HUES6 (cell line): ENCODE results near the gene PLEKHA7.

Experiments used
- H3K27ac ChIP-seq: 2 replicates; pipeline ENCODE4 v1.7.0; 2013; ENCODE audit warnings: low read depth, mild to moderate bottlenecking, low read length, inconsistent platforms
- H3K27me3 ChIP-seq: 2 replicates; pipeline ENCODE4 v1.6.1; 2013; ENCODE audit warnings: low read length; ENCODE audit not compliant: control insufficient read depth, insufficient read depth
- H3K36me3 ChIP-seq: 2 replicates; pipeline ENCODE4 v1.6.1; 2013; ENCODE audit warnings: low read length; ENCODE audit not compliant: control insufficient read depth, insufficient read depth
- H3K4me1 ChIP-seq: 2 replicates; pipeline ENCODE4 v1.6.1; 2013; ENCODE audit warnings: low read length; ENCODE audit not compliant: control insufficient read depth, insufficient read depth
- H3K4me3 ChIP-seq: 2 replicates; pipeline ENCODE4 v1.5.1; 2013; ENCODE audit warnings: low read depth, low read length
- H3K9ac ChIP-seq: one replicate; pipeline ENCODE4 v1.6.1; 2013; ENCODE audit warnings: mild to moderate bottlenecking, low read length
- H3K9me3 ChIP-seq: 2 replicates; pipeline ENCODE4 v1.6.1; 2013; ENCODE audit warnings: low read depth, low read length; ENCODE audit not compliant: control insufficient read depth, insufficient read depth

The PLEKHA7 gene

DNA sequence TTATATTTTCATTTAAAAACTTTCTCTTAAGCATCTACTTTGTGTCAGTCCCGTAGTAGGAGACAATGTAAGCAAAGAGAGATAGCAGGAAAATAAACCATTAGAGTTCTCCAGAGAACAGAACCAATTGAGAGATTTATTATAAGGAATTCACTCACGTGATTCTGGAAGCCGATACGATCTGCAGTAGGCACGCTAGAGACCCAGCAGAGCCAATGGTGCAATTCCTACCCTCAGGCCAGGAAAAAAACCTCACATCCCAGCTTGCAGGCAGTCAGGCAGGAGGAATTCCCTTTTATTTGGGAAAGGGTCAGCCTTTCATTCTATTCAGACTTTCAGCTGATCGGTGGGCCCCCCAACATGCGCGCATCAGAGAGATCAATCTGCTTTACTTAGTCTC lies 7.3 kb upstream of the PLEKHA7 start:
- H3K9me3 ChIP-seq = no peaks in the 10 kb centered on the region
- H3K27ac ChIP-seq = no peak overlapping the region
- H3K27me3 ChIP-seq = peaks cover 12% of the 10 kb centered on the region; the same call in 1 of the 2 replicates
- H3K4me3 ChIP-seq = no peak overlapping the region
- H3K4me1 ChIP-seq = peaks cover 10% of the 10 kb centered on the region; the same call in 1 of the 2 replicates
- H3K36me3 ChIP-seq = no peaks in the 10 kb centered on the region
- H3K9ac ChIP-seq = no peak overlapping the region

DNA sequence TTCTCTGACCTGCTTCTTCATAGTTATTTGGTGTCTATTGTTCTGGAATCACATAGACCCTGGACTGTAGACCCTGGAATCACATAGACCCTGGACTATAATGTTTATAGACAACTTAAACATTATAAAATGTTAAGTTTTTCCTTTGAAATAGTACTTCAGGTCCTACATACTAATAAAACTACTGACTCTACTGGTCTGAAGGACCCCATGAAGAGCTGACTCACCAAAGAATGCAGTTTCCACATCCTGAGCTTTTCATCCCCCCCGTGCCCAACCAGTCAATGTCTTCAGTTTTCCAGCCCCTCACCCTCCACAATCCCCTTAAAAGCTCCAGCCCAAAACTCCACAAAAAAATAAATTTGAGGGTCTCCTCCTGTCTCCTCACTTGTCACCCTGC lies 6.6 kb upstream of the PLEKHA7 start:
- H3K36me3 ChIP-seq = no peaks in the 10 kb centered on the region
- no peak overlapping the region for H3K27ac ChIP-seq
- H3K27me3 ChIP-seq = peaks cover 18% of the 10 kb centered on the region
- no peak overlapping the region for H3K4me3 ChIP-seq
- H3K9me3 ChIP-seq = no peaks in the 10 kb centered on the region
- H3K9ac ChIP-seq = no peak overlapping the region
- peaks cover 10% of the 10 kb centered on the region; the same call in 1 of the 2 replicates for H3K4me1 ChIP-seq

DNA sequence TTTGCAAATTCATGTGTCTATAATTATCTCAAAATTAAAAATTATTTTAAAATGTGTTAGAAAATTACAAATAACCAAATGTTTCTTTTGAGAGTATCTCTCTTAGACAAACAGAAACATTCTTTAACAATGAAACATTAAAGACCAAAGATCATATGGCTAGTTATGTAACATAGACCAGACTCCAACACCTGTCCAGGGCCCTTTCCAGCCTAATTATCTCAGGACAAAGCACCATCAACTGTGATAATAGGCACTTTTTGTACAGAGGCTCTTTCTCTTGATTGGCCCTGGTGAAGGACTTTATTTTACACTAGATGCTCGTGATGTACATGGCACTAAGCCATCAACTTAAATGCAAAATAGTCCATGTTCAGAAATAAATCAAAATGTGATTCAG lies 5.0 kb upstream of the PLEKHA7 start:
- H3K9me3 ChIP-seq = no peaks in the 10 kb centered on the region
- no peak overlapping the region for H3K27ac ChIP-seq
- H3K27me3 ChIP-seq = peaks cover 32% of the 10 kb centered on the region
- H3K9ac ChIP-seq = no peak overlapping the region
- H3K36me3 ChIP-seq = no peaks in the 10 kb centered on the region
- no peak overlapping the region for H3K4me3 ChIP-seq
- peaks cover 13% of the 10 kb centered on the region for H3K4me1 ChIP-seq

DNA sequence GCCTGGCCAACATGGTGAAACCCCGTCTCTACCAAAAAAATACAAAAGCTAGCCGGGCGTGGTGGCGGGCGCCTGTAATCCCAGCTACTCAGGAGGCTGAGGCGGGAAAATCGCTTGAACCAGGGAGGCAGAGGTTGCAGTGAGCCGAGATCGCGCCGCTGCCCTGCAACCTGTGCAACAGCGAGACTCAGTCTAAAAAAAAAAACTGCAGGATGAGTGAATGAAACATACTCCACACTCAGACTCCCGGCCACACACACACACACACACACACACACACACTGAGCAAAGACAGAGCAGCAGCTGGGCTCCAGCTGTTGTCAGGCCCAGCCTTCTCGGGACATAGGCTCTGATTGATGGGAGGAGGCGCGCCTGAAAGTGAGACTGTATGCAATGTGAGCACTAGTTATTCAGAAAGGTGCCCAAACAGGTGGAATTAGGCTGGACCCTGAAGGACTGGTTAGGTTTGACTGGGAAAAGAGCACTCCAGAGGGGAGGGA lies 1.5 kb upstream of the PLEKHA7 start:
- Histone ChIP-seq H3K4me3 (peak overlapping the region; percentile 75; the same call in 1 of the 2 replicates), H3K4me1 (peaks cover 26% of the 10 kb centered on the region), H3K9me3 (no peaks in the 10 kb centered on the region), H3K36me3 (no peaks in the 10 kb centered on the region), H3K27me3 (peaks cover 62% of the 10 kb centered on the region), H3K9ac (no peak overlapping the region), H3K27ac (no peak overlapping the region)

DNA sequence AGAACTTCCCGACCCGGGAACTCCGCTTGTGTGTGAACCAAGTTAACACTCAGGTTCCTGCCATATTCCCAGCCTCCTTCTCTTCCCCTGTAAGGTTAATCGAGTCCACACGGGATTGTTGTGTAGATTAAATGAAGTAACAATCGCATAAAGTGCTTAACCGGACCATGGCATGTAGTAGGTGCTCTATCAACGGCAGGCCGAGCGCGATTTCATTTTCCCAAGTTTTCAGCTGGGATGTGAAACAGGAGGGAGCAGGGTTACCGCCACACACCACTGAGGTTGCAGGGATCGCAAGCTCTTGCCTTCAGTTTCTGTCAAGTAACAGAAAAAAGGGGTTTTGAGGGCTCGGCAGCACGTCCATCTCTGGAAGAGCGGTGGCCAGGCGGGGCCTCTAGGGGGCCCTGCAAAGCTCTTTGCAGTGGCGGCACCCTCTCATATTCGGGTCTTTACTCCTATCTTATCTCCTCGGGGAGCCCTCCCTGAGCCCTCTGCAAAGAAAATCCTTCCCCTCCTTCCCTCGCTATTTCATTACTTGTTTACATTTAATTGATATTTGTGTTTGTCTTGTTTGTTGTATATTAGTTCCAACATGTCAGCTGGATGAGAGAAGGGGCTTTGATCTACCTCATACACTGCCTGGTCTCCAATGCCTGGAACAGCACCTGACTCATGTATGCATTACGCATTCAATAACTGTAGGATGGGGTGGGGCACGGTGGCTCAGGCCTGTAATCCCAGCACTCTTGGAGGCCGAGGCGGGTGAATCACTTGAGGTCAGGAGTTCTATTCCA lies 816 bp upstream of the PLEKHA7 start:
- Histone ChIP-seq H3K27ac (no peak overlapping the region), H3K36me3 (no peaks in the 10 kb centered on the region), H3K9ac (peak overlapping the region; percentile 2), H3K4me3 (peak overlapping the region; percentile 75), H3K9me3 (no peaks in the 10 kb centered on the region), H3K27me3 (peaks cover 64% of the 10 kb centered on the region), H3K4me1 (peaks cover 26% of the 10 kb centered on the region)

DNA sequence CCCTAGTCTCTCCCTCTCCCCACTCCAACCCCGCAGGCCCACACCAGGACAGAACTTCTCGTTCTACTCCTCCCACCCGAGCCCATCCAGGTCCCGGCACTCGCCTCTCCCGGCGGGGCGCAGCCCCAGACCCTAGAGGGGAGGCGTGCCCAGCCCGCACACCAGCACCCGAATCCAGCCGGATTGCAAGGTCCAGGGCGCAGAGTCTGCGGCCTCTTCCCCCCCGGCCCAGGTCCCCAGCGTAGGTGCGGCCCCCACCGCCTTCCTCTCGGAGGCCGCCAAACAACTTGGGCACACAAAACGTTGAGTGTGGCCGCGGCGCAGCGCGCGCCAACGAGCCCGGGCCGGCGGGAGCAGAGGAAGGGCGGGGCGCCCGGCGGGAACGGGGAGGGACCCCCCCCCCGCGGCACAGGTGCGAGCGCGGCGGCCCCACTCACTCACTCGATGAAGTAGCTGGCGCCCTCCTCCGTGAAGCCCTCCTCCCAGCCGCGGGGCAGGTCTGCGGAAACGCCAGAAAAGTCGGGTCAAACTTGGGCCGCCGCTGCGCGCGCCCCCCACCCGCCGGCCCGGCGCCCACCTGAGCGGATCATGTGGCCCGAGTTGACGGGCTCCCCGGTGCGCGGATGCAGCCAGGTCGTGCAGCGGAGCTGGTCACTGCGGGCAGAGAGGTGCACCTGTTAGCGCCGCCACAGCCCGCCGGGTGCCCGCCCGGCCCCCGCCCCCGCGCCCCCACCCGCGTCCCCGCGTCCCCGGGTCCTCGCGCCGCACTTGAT lies 480 bp downstream of the PLEKHA7 start:
- Histone ChIP-seq H3K4me3 (peak overlapping the region; percentile 75), H3K27me3 (peaks cover 64% of the 10 kb centered on the region), H3K9ac (peak overlapping the region; percentile 47)

DNA sequence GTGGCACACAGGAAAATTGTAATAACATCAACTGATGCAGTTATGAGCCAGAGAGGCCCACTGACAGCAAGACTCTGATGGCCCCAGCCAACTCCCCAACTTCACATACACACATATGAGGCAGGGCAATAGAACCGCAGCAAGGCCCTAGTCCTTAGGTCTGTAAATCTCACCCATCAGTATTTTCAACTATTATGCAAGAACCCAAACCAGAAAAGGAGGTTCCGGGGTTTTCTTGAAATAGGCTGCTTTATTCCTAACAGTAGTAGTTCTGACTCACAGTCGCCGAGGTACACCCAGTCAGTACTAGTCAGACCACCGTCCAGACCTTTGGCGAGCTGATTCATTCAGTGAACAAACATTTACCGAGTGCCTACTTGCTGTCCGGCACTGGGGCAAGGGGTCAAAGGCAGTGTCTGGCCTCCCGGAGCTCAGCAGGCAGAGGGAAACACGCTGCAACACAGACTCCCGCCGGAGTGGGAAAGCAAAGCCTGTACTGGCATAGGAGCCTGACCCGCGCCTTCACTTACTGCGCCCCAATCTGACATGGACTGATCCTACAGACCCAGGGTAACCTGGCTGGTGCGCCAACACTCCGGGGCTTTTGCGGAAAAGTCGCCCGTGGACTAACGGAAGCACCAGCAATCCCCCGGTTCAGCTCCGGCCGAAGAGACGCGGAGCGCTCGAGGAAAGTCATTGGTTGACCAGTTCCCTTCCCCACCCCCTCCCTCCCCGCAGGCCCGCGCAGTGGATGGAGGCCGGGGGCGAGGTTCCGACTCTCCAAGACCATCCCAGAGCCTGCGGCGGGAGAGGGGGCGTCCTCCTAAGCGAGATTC lies 1.3 kb downstream of the PLEKHA7 start:
- H3K36me3 ChIP-seq = no peaks in the 10 kb centered on the region
- H3K27ac ChIP-seq = no peak overlapping the region
- peak overlapping the region; percentile 75 for H3K4me3 ChIP-seq
- peak overlapping the region; percentile 47 for H3K9ac ChIP-seq
- H3K9me3 ChIP-seq = no peaks in the 10 kb centered on the region
- peaks cover 26% of the 10 kb centered on the region for H3K4me1 ChIP-seq
- peaks cover 68% of the 10 kb centered on the region for H3K27me3 ChIP-seq

More for the DNA sequence above, 480 bp downstream of the PLEKHA7 start:
- Histone ChIP-seq H3K27ac (no peak overlapping the region), H3K4me1 (peaks cover 26% of the 10 kb centered on the region), H3K9me3 (no peaks in the 10 kb centered on the region), H3K36me3 (no peaks in the 10 kb centered on the region)

DNA sequence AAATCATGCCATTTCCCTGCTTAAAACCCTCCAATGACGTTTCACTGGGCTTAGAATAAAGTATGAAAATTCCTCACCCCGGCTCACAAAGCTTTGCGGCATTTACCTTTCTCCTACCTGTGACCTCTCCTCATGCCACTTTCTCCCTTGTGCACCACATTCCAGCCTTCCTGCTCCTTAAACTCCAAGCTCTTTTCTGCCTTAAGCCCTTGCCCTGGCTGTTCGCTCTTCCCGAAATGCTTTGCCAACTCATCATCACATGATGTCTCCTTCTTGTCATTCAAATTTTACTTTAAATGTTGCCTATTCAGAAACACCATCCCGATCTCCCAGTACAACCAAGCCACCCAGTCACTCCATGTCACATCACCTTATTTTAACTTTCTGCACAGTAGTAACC lies 2.0 kb downstream of the PLEKHA7 start:
- peaks cover 26% of the 10 kb centered on the region for H3K4me1 ChIP-seq
- no peaks in the 10 kb centered on the region for H3K36me3 ChIP-seq
- no peaks in the 10 kb centered on the region for H3K9me3 ChIP-seq
- peak overlapping the region; percentile 75 for H3K4me3 ChIP-seq
- peaks cover 66% of the 10 kb centered on the region for H3K27me3 ChIP-seq
- H3K9ac ChIP-seq = peak overlapping the region; percentile 31
- H3K27ac ChIP-seq = no peak overlapping the region

DNA sequence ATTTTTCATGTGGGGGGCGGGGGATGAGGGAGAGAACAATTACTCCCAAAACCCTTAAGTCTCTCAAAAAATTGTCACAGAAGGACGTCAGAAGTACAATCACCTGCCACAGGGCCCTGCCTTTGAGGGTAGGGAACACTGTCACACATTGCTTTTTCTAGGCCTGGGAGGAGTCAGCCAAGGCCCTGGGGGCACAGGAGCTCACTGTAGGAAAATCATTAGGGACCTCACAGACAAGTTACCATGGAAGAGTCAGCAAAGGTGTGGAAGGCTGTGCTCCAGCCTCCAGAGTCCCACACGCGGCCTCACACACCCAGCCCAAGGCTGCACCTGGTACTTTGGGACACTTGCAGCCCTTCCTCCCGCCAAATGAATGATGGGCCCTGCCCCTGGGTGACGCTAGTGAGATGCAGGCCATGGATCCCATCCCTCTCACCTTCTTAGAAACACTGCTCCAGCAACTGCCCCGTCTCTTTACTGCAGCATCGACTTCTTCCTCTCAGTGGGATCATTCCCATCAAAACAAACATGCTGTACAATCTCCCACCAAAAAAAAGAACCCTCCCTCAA lies 3.3 kb downstream of the PLEKHA7 start:
- Histone ChIP-seq H3K9me3 (no peaks in the 10 kb centered on the region), H3K27me3 (peaks cover 54% of the 10 kb centered on the region), H3K4me1 (peaks cover 26% of the 10 kb centered on the region), H3K36me3 (no peaks in the 10 kb centered on the region), H3K27ac (no peak overlapping the region), H3K4me3 (no peak overlapping the region), H3K9ac (no peak overlapping the region)

DNA sequence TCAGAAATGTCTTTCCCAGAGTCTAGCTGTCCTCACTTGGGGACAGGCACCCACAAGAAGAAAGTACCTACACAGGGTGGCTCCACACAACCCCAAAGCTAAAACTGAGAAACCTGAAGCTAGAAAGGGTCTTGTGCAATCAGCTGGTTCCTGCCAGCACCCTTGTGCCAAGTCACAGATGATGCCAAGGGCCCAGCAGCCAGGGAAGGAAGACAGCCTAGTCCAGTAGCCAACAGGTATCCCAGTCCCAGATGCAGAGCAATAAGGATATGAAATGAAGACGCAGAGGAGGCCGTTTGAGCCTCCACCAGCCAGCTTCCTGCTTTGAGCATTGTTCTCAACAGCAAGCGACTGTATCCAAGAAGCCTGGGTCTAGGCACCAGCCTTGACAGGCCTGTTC lies 6.1 kb downstream of the PLEKHA7 start:
- Histone ChIP-seq H3K4me1 (peaks cover 23% of the 10 kb centered on the region), H3K36me3 (no peaks in the 10 kb centered on the region), H3K27ac (no peak overlapping the region), H3K9me3 (no peaks in the 10 kb centered on the region), H3K9ac (no peak overlapping the region), H3K4me3 (no peak overlapping the region), H3K27me3 (peaks cover 30% of the 10 kb centered on the region)
